Measurements from ENCODE around the gene NTF3.

Gene NTF3

GRCh38 chr12:5459051-5459782 is 27.3 kb downstream of the NTF3 start:
- TF ChIP-seq CTCF (IDR thresholded peaks at IDR 0.05; ENCODE audit: poor library complexity, severe bottlenecking): no peak
- H3K4me1 ChIP-seq (ENCODE audit: insufficient read depth, poor library complexity, severe bottlenecking): no peaks in the 10 kb centered on the region
- no peaks in the 10 kb centered on the region for H3K36me3 ChIP-seq (ENCODE audit: low read depth)
- H3K27ac ChIP-seq (ENCODE audit: poor library complexity, severe bottlenecking): no peak overlapping the region
- H3K4me3 ChIP-seq (ENCODE audit: severe bottlenecking): no peak overlapping the region
- no peak for DNase-seq (ENCODE audit: low spot score)
- no peak for ATAC-seq (ENCODE audit: low read depth)
- no peaks in the 10 kb centered on the region for H3K9me3 ChIP-seq (ENCODE audit: severe bottlenecking)
- H3K27me3 ChIP-seq (ENCODE audit: insufficient read depth, poor library complexity, severe bottlenecking): no peaks in the 10 kb centered on the region

DNA sequence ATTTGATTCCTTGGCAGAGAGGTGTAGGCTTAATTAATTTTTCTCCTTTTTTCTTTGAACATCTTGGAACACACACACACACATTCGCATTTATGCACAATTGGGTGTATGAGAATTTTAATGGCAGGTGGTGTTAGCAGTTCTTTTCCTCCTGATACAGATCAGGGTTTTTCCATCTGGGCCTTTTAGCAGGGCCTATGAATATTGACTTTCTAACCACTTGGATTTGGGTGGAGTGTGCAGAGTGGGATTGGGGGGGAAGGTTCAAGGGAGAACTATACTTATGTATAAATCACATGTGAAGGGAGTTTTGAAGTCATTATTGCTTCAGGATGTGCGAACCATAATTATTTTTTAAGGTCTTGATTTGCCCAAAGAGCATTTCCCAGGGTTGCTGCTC is 28.9 kb downstream of the NTF3 start:
- Histone ChIP-seq H3K27me3 (ENCODE audit: insufficient read depth, poor library complexity, severe bottlenecking) (no peaks in the 10 kb centered on the region), H3K27ac (ENCODE audit: poor library complexity, severe bottlenecking) (no peak overlapping the region), H3K4me1 (ENCODE audit: insufficient read depth, poor library complexity, severe bottlenecking) (no peaks in the 10 kb centered on the region), H3K36me3 (ENCODE audit: low read depth) (no peaks in the 10 kb centered on the region), H3K4me3 (ENCODE audit: severe bottlenecking) (no peak overlapping the region), H3K9me3 (ENCODE audit: severe bottlenecking) (no peaks in the 10 kb centered on the region)
- DNase-seq (ENCODE audit: low spot score): no peak
- ATAC-seq (ENCODE audit: low read depth): no peak
- TF ChIP-seq CTCF (IDR thresholded peaks at IDR 0.05; ENCODE audit: poor library complexity, severe bottlenecking): no peak

- H3K36me3 ChIP-seq (ENCODE audit: low read depth): no peaks in the 10 kb centered on the region
- no peak overlapping the region for H3K4me3 ChIP-seq (ENCODE audit: severe bottlenecking)
- H3K27ac ChIP-seq (ENCODE audit: poor library complexity, severe bottlenecking): no peak overlapping the region
- H3K27me3 ChIP-seq (ENCODE audit: insufficient read depth, poor library complexity, severe bottlenecking): no peaks in the 10 kb centered on the region
- no peak for DNase-seq (ENCODE audit: low spot score)
- no peak for TF ChIP-seq CTCF (IDR thresholded peaks at IDR 0.05; ENCODE audit: poor library complexity, severe bottlenecking)
- no peaks in the 10 kb centered on the region for H3K9me3 ChIP-seq (ENCODE audit: severe bottlenecking)
- no peak for ATAC-seq (ENCODE audit: low read depth)
- no peaks in the 10 kb centered on the region for H3K4me1 ChIP-seq (ENCODE audit: insufficient read depth, poor library complexity, severe bottlenecking)
These were observed 30.1 kb downstream of the NTF3 start for GRCh38 chr12:5461966-5462365.

- TF ChIP-seq CTCF (IDR thresholded peaks at IDR 0.05; ENCODE audit: poor library complexity, severe bottlenecking): no peak
- no peak overlapping the region for H3K4me3 ChIP-seq (ENCODE audit: severe bottlenecking)
- no peak for ATAC-seq (ENCODE audit: low read depth)
- H3K27ac ChIP-seq (ENCODE audit: poor library complexity, severe bottlenecking): no peak overlapping the region
- no peaks in the 10 kb centered on the region for H3K36me3 ChIP-seq (ENCODE audit: low read depth)
- H3K9me3 ChIP-seq (ENCODE audit: severe bottlenecking): no peaks in the 10 kb centered on the region
- H3K4me1 ChIP-seq (ENCODE audit: insufficient read depth, poor library complexity, severe bottlenecking): no peaks in the 10 kb centered on the region
- no peaks in the 10 kb centered on the region for H3K27me3 ChIP-seq (ENCODE audit: insufficient read depth, poor library complexity, severe bottlenecking)
- DNase-seq (ENCODE audit: low spot score): no peak
These were observed 32.2 kb downstream of the NTF3 start for GRCh38 chr12:5464096-5464495.

DNA sequence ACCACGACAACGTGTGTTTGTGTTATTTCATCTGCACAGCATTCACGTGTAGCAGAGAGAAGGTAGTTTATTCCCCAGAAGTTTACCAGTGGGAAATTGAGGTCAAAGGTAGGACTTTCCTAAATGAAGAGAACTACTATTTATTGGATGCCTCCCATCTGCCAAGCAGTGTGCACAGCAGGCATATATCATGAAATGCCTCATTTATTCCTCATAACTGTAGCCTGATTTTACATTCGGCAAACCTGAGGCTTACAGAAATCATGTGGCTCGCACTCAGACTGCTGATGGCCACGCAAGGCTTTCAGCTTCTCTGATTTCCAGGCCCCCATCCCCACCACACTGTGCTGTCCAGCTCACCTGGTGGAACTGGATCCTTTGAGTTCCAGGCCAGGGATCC is 33.5 kb downstream of the NTF3 start:
- Histone ChIP-seq H3K4me1 (ENCODE audit: insufficient read depth, poor library complexity, severe bottlenecking) (no peaks in the 10 kb centered on the region), H3K27ac (ENCODE audit: poor library complexity, severe bottlenecking) (no peak overlapping the region), H3K4me3 (ENCODE audit: severe bottlenecking) (no peak overlapping the region), H3K27me3 (ENCODE audit: insufficient read depth, poor library complexity, severe bottlenecking) (no peaks in the 10 kb centered on the region), H3K9me3 (ENCODE audit: severe bottlenecking) (no peaks in the 10 kb centered on the region), H3K36me3 (ENCODE audit: low read depth) (no peaks in the 10 kb centered on the region)
- no peak for DNase-seq (ENCODE audit: low spot score)
- TF ChIP-seq CTCF (IDR thresholded peaks at IDR 0.05; ENCODE audit: poor library complexity, severe bottlenecking): no peak
- ATAC-seq (ENCODE audit: low read depth): no peak

All from RWPE2 (cell line).